Transverse colon (tissue), 4 donors: ENCODE measurements around the gene MANSC4. TPM values are rescaled to one million over a fixed set of nuclear protein-coding genes. Genes with fewer than 3 reads are reported as not detected.

Experiments used
- DNase-seq: peaks from one replicate; pipeline ENCODE4 v3.0.0-alpha.2; 2019
- H3K27ac ChIP-seq, 4 donors: fragments of 200-600 bp; sonication (generic); 2 replicates each; pipeline ENCODE4 v1.5.1; 2016 to 2018; ENCODE audit warnings: inconsistent platforms in 4 of 4
- H3K27me3 ChIP-seq: fragments of 200-600 bp; sonication (generic); 2 replicates; pipeline ENCODE4 v1.5.1; 2017; ENCODE audit warnings: inconsistent platforms
- H3K36me3 ChIP-seq, 4 donors: fragments of 200-600 bp; sonication (generic); 2 replicates each; pipeline ENCODE4 v1.5.1; 2017 to 2019; ENCODE audit warnings: inconsistent platforms in 4 of 4
- H3K4me1 ChIP-seq, 4 donors: fragments of 200-600 bp; sonication (generic); 2 replicates each; pipeline ENCODE4 v1.5.1; 2017 to 2020; ENCODE audit warnings: inconsistent platforms in 4 of 4
- H3K4me3 ChIP-seq, 4 donors: fragments of 200-600 bp; sonication (generic); 1 replicate in 1 of 4; 2 replicates in 3 of 4; pipeline versions ENCODE4 v1.5.1 to v1.6.1; 2017 to 2019; ENCODE audit warnings: inconsistent platforms in 4 of 4
- H3K9me3 ChIP-seq, 2 donors: fragments of 200-600 bp; sonication (generic); 2 replicates each; pipeline ENCODE4 v1.5.1; 2017 to 2019; ENCODE audit warnings: inconsistent platforms in 2 of 2
- CTCF ChIP-seq, 5 experiments: fragments of 200-600 bp in 3 of 5; fragments of 450-650 bp in 2 of 5; sonication (generic) in 3 of 5; IDR thresholded peaks; 1 replicate in 2 of 5; 2 replicates in 3 of 5; pipeline ENCODE4 v1.5.1; 2016 to 2017; ENCODE audit warnings: antibody characterized with exemption in 5 of 5, inconsistent platforms in 3 of 5, mild to moderate bottlenecking in 2 of 5, moderate library complexity in 1 of 5
- EP300 ChIP-seq: sonication (generic); formaldehyde crosslinking; IDR thresholded peaks from one replicate; pipeline ENCODE4 v1.6.1; 2017; ENCODE audit warnings: antibody characterized with exemption, low read depth
- POLR2A ChIP-seq: fragments of 450-650 bp; IDR thresholded peaks from one replicate; pipeline ENCODE4 v1.6.1; 2016; ENCODE audit warnings: antibody characterized with exemption, mild to moderate bottlenecking, moderate library complexity
- POLR2AphosphoS5 ChIP-seq, 3 donors: sonication (generic); formaldehyde crosslinking; IDR thresholded peaks; one replicate each; pipeline ENCODE4 v1.6.1; 2016; ENCODE audit warnings: antibody characterized with exemption in 3 of 3
- WGBS, 2 donors: methylation state at CpG; one replicate each; pipeline ENCODE4 v1.1.5; 2018; ENCODE audit warnings: low coverage in 1 of 2; 5-methylcytosine and 5-hydroxymethylcytosine counted together
- in situ Hi-C, 4 donors: fragments of 200-750 bp; cut with MboI; loops; one replicate each; pipeline versions ENCODE4 v1.15.0 to v1.15.1; 2017; ENCODE audit warnings: low sequenced_read_pairs in 3 of 4, low pct_ligation_motif_present in 1 of 4, low pct_unique_long_range_greater_than_20kb in 1 of 4
- intact Hi-C: fragments of 100-400 bp; cut with DNase I; formaldehyde crosslinking; loops from one replicate; pipeline ENCODE4 v1.15.1; 2023; ENCODE audit warnings: low total_unique reads
- total RNA-seq, 4 donors: library from RNA; depleted of rRNA; stranded (reverse); fragments of >200 nt; gene quantifications; one replicate each; pipeline ENCODE4 v1.1.0, GENCODE V29; 2016

Gene MANSC4
- total RNA-seq, 4 donors from 2014 or later = not detected

GRCh38 chr12:27733791-27734190 is 46.2 kb downstream of the MANSC4 start:
- intact Hi-C loops (loop anchor here (10.0 kb wide), 2 partner anchors 81 to 201 kb away; no protein-coding TSS in a partner anchor), in situ Hi-C loops (loop anchor here in 3 of 4 donors (5.0 to 25.0 kb wide), 4 partner anchors 81 to 211 kb away; no protein-coding TSS in a partner anchor)
- DNase-seq = no peak
- 91 to 100% methylated on average over 1 of the region's 1 CpG for WGBS, 2 donors
- no peaks in the 10 kb centered on the region for H3K9me3 ChIP-seq
- H3K36me3 ChIP-seq = peaks cover 0 to 30% (median 11%) of the 10 kb centered on the region in 4 donors
- TF ChIP-seq CTCF (IDR thresholded peaks at IDR 0.05) (no peak), POLR2AphosphoS5 (IDR thresholded peaks at IDR 0.05) (no peak), POLR2A (no peak), EP300 (no peak)
- no peak overlapping the region for H3K4me3 ChIP-seq
- peaks cover 0 to under 1% (median 0%) of the 10 kb centered on the region in 4 donors for H3K4me1 ChIP-seq
- H3K27ac ChIP-seq = no peak overlapping the region
- H3K27me3 ChIP-seq = no peaks in the 10 kb centered on the region

- peaks cover 0 to 25% (median 11%) of the 10 kb centered on the region in 4 donors for H3K36me3 ChIP-seq
- H3K9me3 ChIP-seq = no peaks in the 10 kb centered on the region
- DNase-seq = peak; percentile 35
- in situ Hi-C loops (loop anchor here in 3 of 4 donors (5.0 to 25.0 kb wide), 4 partner anchors 82 to 212 kb away; no protein-coding TSS in a partner anchor), intact Hi-C loops (loop anchor here (10.0 kb wide), 2 partner anchors 82 to 202 kb away; no protein-coding TSS in a partner anchor)
- no peak overlapping the region for H3K27ac ChIP-seq
- H3K27me3 ChIP-seq = no peaks in the 10 kb centered on the region
- no peak overlapping the region for H3K4me3 ChIP-seq
- TF ChIP-seq POLR2A = no peak
- peak; percentile 71 to 85 (median 79) for TF ChIP-seq CTCF (IDR thresholded peaks at IDR 0.05)
- no peak for TF ChIP-seq EP300
- 35 to 46% methylated on average over 3 of the region's 3 CpGs for WGBS, 2 donors
- peaks cover 0 to 4% (median 0%) of the 10 kb centered on the region in 4 donors for H3K4me1 ChIP-seq
Measured at GRCh38 chr12:27733052-27733656, 46.9 kb downstream of the MANSC4 start.

- Histone ChIP-seq H3K36me3 (peaks cover 0 to 21% (median 7%) of the 10 kb centered on the region in 4 donors), H3K4me1 (peaks cover 0 to 4% (median 0%) of the 10 kb centered on the region in 4 donors), H3K4me3 (no peak overlapping the region), H3K27ac (no peak overlapping the region), H3K27me3 (no peaks in the 10 kb centered on the region), H3K9me3 (no peaks in the 10 kb centered on the region)
- WGBS, 2 donors = 63 to 78% methylated on average over 2 of the region's 2 CpGs
- in situ Hi-C loops (loop anchor here in 3 of 4 donors (5.0 to 25.0 kb wide), 4 partner anchors 83 to 213 kb away; no protein-coding TSS in a partner anchor), intact Hi-C loops (loop anchor here (10.0 kb wide), 2 partner anchors 83 to 203 kb away; no protein-coding TSS in a partner anchor)
- DNase-seq = no peak
- TF ChIP-seq EP300 (no peak), POLR2A (no peak), CTCF (IDR thresholded peaks at IDR 0.05) (peak in 3 of 5 experiments; percentile 15 to 43 (median 27)), POLR2AphosphoS5 (IDR thresholded peaks at IDR 0.05) (no peak)
Measured at GRCh38 chr12:27732281-27732680, 47.8 kb downstream of the MANSC4 start.

- intact Hi-C loops = loop anchor here (10.0 kb wide), 2 partner anchors 85 to 205 kb away; no protein-coding TSS in a partner anchor
- peaks cover 0 to 4% (median 0%) of the 10 kb centered on the region in 4 donors for H3K4me1 ChIP-seq
- no peaks in the 10 kb centered on the region for H3K27me3 ChIP-seq
- no peak for TF ChIP-seq POLR2AphosphoS5 (IDR thresholded peaks at IDR 0.05)
- no peak overlapping the region for H3K4me3 ChIP-seq
- H3K36me3 ChIP-seq = peaks cover 0 to 12% (median 3%) of the 10 kb centered on the region in 4 donors
- H3K27ac ChIP-seq = no peak overlapping the region
- no peak for DNase-seq
- no peaks in the 10 kb centered on the region for H3K9me3 ChIP-seq
- 83 to 88% methylated on average over 1 to 4 of the region's 4 CpGs for WGBS, 2 donors
- in situ Hi-C loops = loop anchor here in 3 of 4 donors (5.0 to 25.0 kb wide), 4 partner anchors 85 to 215 kb away; no protein-coding TSS in a partner anchor
Measured at GRCh38 chr12:27730097-27730588, 49.9 kb downstream of the MANSC4 start.
